ENCODE measurements around the gene GJA9. TPM values are rescaled to one million over a fixed set of nuclear protein-coding genes. Genes with fewer than 3 reads are reported as not detected.

GJA9 gene
- total RNA-seq, 4 donors from 2014 or later: not detected

GRCh38 chr1:38908821-38909220 is 27.4 kb upstream of the GJA9 start:
- H3K4me3 ChIP-seq: no peak overlapping the region
- TF ChIP-seq CTCF (IDR thresholded peaks at IDR 0.05) (no peak), POLR2A (IDR thresholded peaks at IDR 0.05) (no peak)
- no peak for DNase-seq
- H3K36me3 ChIP-seq: no peaks in the 10 kb centered on the region
- H3K27ac ChIP-seq: no peak overlapping the region
- peaks cover 0 to 7% (median 2%) of the 10 kb centered on the region in 4 donors for H3K9me3 ChIP-seq
- H3K27me3 ChIP-seq: no peaks in the 10 kb centered on the region
- H3K4me1 ChIP-seq: no peaks in the 10 kb centered on the region

- no peaks in the 10 kb centered on the region for H3K27me3 ChIP-seq
- no peak overlapping the region for H3K4me3 ChIP-seq
- no peaks in the 10 kb centered on the region for H3K4me1 ChIP-seq
- H3K9me3 ChIP-seq: peaks cover 0 to 7% (median 2%) of the 10 kb centered on the region in 4 donors
- H3K27ac ChIP-seq: no peak overlapping the region
- TF ChIP-seq CTCF (IDR thresholded peaks at IDR 0.05) (no peak), POLR2A (IDR thresholded peaks at IDR 0.05) (no peak)
- no peak for DNase-seq
- no peaks in the 10 kb centered on the region for H3K36me3 ChIP-seq
Observed at GRCh38 chr1:38905985-38906384, 24.6 kb upstream of the GJA9 start.

- Histone ChIP-seq H3K4me3 (no peak overlapping the region), H3K27ac (no peak overlapping the region), H3K36me3 (no peaks in the 10 kb centered on the region), H3K4me1 (no peaks in the 10 kb centered on the region), H3K27me3 (no peaks in the 10 kb centered on the region), H3K9me3 (no peaks in the 10 kb centered on the region)
- TF ChIP-seq POLR2A (IDR thresholded peaks at IDR 0.05) (no peak), CTCF (IDR thresholded peaks at IDR 0.05) (no peak)
- DNase-seq: no peak
Observed at GRCh38 chr1:38899560-38899959, 18.2 kb upstream of the GJA9 start.

DNA sequence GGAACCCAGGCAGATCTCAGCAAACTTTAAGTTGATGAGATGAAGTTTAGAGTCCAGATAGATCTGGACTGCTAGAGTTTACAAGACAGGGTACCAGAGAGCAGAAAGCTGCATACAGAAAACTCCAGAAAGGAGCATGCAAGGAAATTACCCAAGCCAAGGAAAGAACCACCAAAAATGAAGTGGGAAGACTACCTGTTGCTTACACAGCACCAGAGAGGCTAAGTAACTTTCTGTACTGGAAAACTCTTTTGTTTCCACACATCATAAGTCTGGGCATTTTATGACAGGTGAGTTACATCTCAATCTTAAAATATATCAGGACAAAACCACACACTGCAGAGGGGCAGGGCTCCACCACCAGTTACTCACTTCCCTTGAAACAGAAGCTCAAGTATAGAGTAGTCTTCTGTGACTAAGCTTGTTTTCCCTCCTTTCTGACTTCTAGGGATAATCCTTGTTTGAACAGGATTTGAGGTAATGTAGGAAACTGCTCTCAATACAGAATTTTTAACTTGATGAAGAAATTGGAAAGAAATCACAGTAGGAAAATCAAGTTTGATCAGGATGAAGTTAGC is 17.4 kb upstream of the GJA9 start:
- Histone ChIP-seq H3K9me3 (no peaks in the 10 kb centered on the region), H3K4me3 (no peak overlapping the region), H3K4me1 (no peaks in the 10 kb centered on the region), H3K27ac (no peak overlapping the region), H3K27me3 (no peaks in the 10 kb centered on the region), H3K36me3 (no peaks in the 10 kb centered on the region)
- DNase-seq: no peak
- TF ChIP-seq CTCF (IDR thresholded peaks at IDR 0.05): no peak
- no peak for TF ChIP-seq POLR2A (IDR thresholded peaks at IDR 0.05)

DNA sequence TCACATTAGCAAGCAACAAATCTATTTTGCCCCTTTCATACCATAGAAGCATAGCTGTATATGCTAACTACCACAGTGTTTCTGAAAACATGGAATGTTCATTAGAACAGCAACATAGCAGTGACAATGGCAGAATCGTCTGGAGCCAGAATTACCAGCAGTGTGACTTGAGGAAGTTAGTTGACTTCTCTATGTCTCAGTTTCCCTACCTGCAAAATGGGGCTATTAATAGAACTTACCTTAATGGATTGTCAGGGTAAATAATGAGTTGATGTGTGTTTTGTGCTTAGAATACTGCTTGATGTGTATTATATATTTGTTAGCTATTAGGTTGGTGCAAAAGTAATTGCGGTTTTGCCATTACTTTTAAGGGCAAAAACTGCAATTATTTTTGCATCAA is 14.8 kb upstream of the GJA9 start:
- no peaks in the 10 kb centered on the region for H3K4me1 ChIP-seq
- H3K27me3 ChIP-seq: no peaks in the 10 kb centered on the region
- no peaks in the 10 kb centered on the region for H3K36me3 ChIP-seq
- H3K27ac ChIP-seq: no peak overlapping the region
- DNase-seq: no peak
- no peak overlapping the region for H3K4me3 ChIP-seq
- TF ChIP-seq CTCF (IDR thresholded peaks at IDR 0.05) (no peak), POLR2A (IDR thresholded peaks at IDR 0.05) (no peak)
- H3K9me3 ChIP-seq: no peaks in the 10 kb centered on the region

DNA sequence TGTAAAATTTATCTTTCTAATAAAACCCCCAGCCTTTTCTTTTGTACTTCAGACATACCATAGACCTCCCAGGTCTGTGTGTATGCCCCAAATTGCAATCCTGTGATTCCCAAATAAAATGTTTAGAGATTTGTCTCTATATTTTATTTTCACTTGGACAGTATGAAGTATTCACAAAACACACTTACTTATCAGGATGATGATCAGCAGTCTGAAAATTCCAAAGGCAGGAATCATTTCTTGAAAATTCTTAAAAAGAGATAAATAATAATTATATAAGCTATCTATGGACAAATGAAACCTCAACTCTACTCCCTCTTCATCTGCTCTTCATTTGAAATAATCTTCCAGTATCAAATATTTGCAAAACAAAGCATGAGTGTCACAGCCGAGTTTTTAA is 11.6 kb upstream of the GJA9 start:
- no peaks in the 10 kb centered on the region for H3K9me3 ChIP-seq
- H3K4me3 ChIP-seq: no peak overlapping the region
- no peaks in the 10 kb centered on the region for H3K36me3 ChIP-seq
- DNase-seq: no peak
- no peaks in the 10 kb centered on the region for H3K4me1 ChIP-seq
- H3K27ac ChIP-seq: no peak overlapping the region
- TF ChIP-seq POLR2A (IDR thresholded peaks at IDR 0.05): no peak
- TF ChIP-seq CTCF (IDR thresholded peaks at IDR 0.05): no peak
- H3K27me3 ChIP-seq: no peaks in the 10 kb centered on the region

Measured in Peyer's patch (tissue), 4 donors.